Chondrocyte (in vitro differentiated cells): ENCODE data around the gene PANK1. TPM values are rescaled to one million over a fixed set of nuclear protein-coding genes. Genes with fewer than 3 reads are reported as not detected.

Experiments
- DNase-seq: peaks from one replicate; pipeline ENCODE4 v3.0.0; 2021; ENCODE audit warnings: mixed read lengths, low spot score
- H3K27ac Mint-ChIP-seq: one replicate; pipeline ENCODE4 v1.8.0; 2021; ENCODE audit warnings: mild to moderate bottlenecking, moderate library complexity, mixed read lengths; ENCODE audit not compliant: unreplicated experiment
- H3K27me3 Mint-ChIP-seq: 2 replicates; pipeline ENCODE4 v1.8.0; 2021; ENCODE audit warnings: low read depth, mixed read lengths
- H3K36me3 Mint-ChIP-seq: 2 replicates; pipeline ENCODE4 v1.8.0; 2021; ENCODE audit warnings: low read depth, mixed read lengths
- H3K4me1 Mint-ChIP-seq: 2 replicates; pipeline ENCODE4 v1.8.0; 2021; ENCODE audit warnings: low read depth, mild to moderate bottlenecking, mixed read lengths
- H3K4me3 Mint-ChIP-seq: one replicate; pipeline ENCODE4 v1.8.0; 2021; ENCODE audit warnings: mild to moderate bottlenecking, moderate library complexity, mixed read lengths; ENCODE audit not compliant: unreplicated experiment
- H3K9me3 Mint-ChIP-seq: 2 replicates; pipeline ENCODE4 v1.8.0; 2021; ENCODE audit warnings: low read depth, mixed read lengths
- CTCF ChIP-seq: fragments of 200-600 bp; sonication (generic); IDR thresholded peaks from 2 replicates; pipeline ENCODE4 v1.5.0; 2021; ENCODE audit warnings: antibody characterized with exemption, mild to moderate bottlenecking, moderate library complexity
- total RNA-seq: library from RNA; stranded (reverse); gene quantifications from 3 replicates; pipeline ENCODE4 v1.2.1, GENCODE V29; 2021

Gene PANK1
- total RNA-seq, 1 donor from 2014 or later, result 7.6 TPM

GRCh38 chr10:89563311-89563710, 81.7 kb downstream of the PANK1 start:
- H3K27ac Mint-ChIP-seq, result no peak overlapping the region
- H3K4me3 Mint-ChIP-seq, result no peak overlapping the region
- H3K4me1 Mint-ChIP-seq, result peaks cover 20% of the 10 kb centered on the region
- no peak for DNase-seq
- H3K27me3 Mint-ChIP-seq, result no peaks in the 10 kb centered on the region
- no peaks in the 10 kb centered on the region for H3K9me3 Mint-ChIP-seq
- H3K36me3 Mint-ChIP-seq, result no peaks in the 10 kb centered on the region
- TF ChIP-seq CTCF, result no peak

GRCh38 chr10:89556600-89556999, 88.4 kb downstream of the PANK1 start:
- peaks cover 29% of the 10 kb centered on the region for H3K4me1 Mint-ChIP-seq
- no peak for TF ChIP-seq CTCF
- H3K27me3 Mint-ChIP-seq, result no peaks in the 10 kb centered on the region
- no peak overlapping the region for H3K27ac Mint-ChIP-seq
- no peaks in the 10 kb centered on the region for H3K9me3 Mint-ChIP-seq
- no peaks in the 10 kb centered on the region for H3K36me3 Mint-ChIP-seq
- H3K4me3 Mint-ChIP-seq, result no peak overlapping the region
- DNase-seq, result no peak

- Mint-ChIP-seq H3K27me3 (no peaks in the 10 kb centered on the region), H3K4me3 (no peak overlapping the region), H3K9me3 (no peaks in the 10 kb centered on the region), H3K27ac (no peak overlapping the region), H3K4me1 (peaks cover 31% of the 10 kb centered on the region), H3K36me3 (no peaks in the 10 kb centered on the region)
- DNase-seq, result no peak
- TF ChIP-seq CTCF, result peak; percentile 52
Measured at GRCh38 chr10:89555688-89556445, 89.2 kb downstream of the PANK1 start.

GRCh38 chr10:89554433-89554832, 90.6 kb downstream of the PANK1 start:
- Mint-ChIP-seq H3K4me1 (peaks cover 40% of the 10 kb centered on the region), H3K36me3 (no peaks in the 10 kb centered on the region), H3K27ac (peak overlapping the region; percentile 33)

More at GRCh38 chr10:89554433-89554832, 90.6 kb downstream of the PANK1 start:
- DNase-seq, result no peak
- H3K4me3 Mint-ChIP-seq, result no peak overlapping the region
- H3K9me3 Mint-ChIP-seq, result no peaks in the 10 kb centered on the region
- H3K27me3 Mint-ChIP-seq, result no peaks in the 10 kb centered on the region
- no peak for TF ChIP-seq CTCF
